ENCODE data around the gene RNF6. TPM values are rescaled to one million over a fixed set of nuclear protein-coding genes. Genes with fewer than 3 reads are reported as not detected.

RNF6 gene
- total RNA-seq, 1 donor from 2014 or later, result 33.5 TPM

DNA sequence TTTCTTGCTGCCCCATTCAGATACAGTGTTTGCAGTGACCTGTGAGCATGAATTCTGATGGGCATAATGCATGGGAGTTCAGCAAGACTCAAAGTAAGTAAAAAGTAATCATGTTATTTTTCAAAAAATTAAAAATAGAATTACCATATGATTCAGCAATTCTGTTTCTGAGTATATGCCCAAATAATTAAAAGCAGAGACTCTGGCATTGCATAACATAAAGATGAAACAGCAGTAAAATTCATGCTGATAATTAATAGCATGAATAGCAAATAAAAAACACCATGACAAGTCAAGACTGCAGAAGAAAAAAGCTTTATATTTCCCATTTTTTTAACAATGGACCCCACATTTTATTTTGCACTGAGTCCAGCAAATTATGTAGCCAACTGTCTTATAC lies 21.3 kb downstream of the RNF6 start:
- peaks cover 8% of the 10 kb centered on the region for H3K36me3 Mint-ChIP-seq (ENCODE audit: unreplicated experiment)
- H3K4me3 Mint-ChIP-seq (ENCODE audit: unreplicated experiment), result no peak overlapping the region
- H3K27ac Mint-ChIP-seq (ENCODE audit: unreplicated experiment), result no peak overlapping the region
- TF ChIP-seq, protein P1, sequence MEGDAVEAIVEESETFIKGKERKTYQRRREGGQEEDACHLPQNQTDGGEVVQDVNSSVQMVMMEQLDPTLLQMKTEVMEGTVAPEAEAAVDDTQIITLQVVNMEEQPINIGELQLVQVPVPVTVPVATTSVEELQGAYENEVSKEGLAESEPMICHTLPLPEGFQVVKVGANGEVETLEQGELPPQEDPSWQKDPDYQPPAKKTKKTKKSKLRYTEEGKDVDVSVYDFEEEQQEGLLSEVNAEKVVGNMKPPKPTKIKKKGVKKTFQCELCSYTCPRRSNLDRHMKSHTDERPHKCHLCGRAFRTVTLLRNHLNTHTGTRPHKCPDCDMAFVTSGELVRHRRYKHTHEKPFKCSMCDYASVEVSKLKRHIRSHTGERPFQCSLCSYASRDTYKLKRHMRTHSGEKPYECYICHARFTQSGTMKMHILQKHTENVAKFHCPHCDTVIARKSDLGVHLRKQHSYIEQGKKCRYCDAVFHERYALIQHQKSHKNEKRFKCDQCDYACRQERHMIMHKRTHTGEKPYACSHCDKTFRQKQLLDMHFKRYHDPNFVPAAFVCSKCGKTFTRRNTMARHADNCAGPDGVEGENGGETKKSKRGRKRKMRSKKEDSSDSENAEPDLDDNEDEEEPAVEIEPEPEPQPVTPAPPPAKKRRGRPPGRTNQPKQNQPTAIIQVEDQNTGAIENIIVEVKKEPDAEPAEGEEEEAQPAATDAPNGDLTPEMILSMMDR (IDR thresholded peaks at IDR 0.05), result no peak
- peaks cover 8% of the 10 kb centered on the region for H3K4me1 Mint-ChIP-seq (ENCODE audit: unreplicated experiment)
- H3K9me3 Mint-ChIP-seq (ENCODE audit: unreplicated experiment), result peaks cover 3% of the 10 kb centered on the region
- no peak for DNase-seq (ENCODE audit: extremely low spot score, unreplicated experiment)
- H3K27me3 Mint-ChIP-seq (ENCODE audit: unreplicated experiment), result no peaks in the 10 kb centered on the region

DNA sequence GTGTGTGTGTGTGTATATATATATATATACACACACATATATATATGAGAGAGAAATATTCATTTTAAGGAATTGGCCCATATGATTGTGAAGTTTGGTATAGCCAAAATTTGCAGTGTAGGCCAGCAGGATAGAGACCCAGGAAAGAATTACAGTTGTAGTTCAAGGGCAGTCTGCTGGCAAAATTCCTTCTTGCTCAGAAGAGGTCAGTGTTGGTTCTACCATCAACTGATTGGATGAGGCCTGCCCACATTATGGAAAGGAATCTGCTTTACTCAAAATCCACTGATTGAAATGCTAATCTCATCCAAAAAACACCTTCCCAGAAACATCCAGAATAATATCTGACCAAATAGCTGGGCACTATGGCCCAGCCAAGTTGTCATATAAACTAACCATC lies 24.0 kb downstream of the RNF6 start:
- DNase-seq (ENCODE audit: extremely low spot score, unreplicated experiment), result no peak
- Mint-ChIP-seq H3K4me1 (ENCODE audit: unreplicated experiment) (peaks cover 8% of the 10 kb centered on the region), H3K4me3 (ENCODE audit: unreplicated experiment) (no peak overlapping the region), H3K9me3 (ENCODE audit: unreplicated experiment) (peaks cover 17% of the 10 kb centered on the region), H3K27me3 (ENCODE audit: unreplicated experiment) (no peaks in the 10 kb centered on the region), H3K27ac (ENCODE audit: unreplicated experiment) (no peak overlapping the region), H3K36me3 (ENCODE audit: unreplicated experiment) (peaks cover 12% of the 10 kb centered on the region)
- TF ChIP-seq, protein P1 (IDR thresholded peaks at IDR 0.05), result no peak

DNA sequence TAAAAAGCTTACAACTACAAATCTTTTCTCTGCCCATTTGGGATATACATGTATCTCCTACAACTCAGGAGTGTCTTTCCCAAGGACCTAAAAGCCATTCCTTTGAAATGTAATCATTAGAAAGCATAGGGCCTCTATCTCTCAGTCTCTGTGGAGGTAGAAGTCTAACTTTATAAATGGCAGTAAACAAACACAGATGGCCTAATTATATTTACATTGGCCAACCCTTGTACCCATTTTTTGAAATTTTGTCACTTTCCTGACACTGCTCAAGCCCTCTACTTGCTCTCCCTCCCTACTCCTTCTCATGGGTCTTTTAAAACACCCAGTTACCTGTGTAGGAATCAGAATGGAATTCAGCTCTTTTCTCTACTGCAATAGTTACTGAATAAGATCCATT lies 24.8 kb downstream of the RNF6 start:
- TF ChIP-seq, protein P1 (IDR thresholded peaks at IDR 0.05), result no peak
- Mint-ChIP-seq H3K9me3 (ENCODE audit: unreplicated experiment) (peaks cover 17% of the 10 kb centered on the region), H3K27me3 (ENCODE audit: unreplicated experiment) (no peaks in the 10 kb centered on the region), H3K27ac (ENCODE audit: unreplicated experiment) (no peak overlapping the region), H3K4me1 (ENCODE audit: unreplicated experiment) (peaks cover 4% of the 10 kb centered on the region), H3K36me3 (ENCODE audit: unreplicated experiment) (peaks cover 11% of the 10 kb centered on the region), H3K4me3 (ENCODE audit: unreplicated experiment) (no peak overlapping the region)
- no peak for DNase-seq (ENCODE audit: extremely low spot score, unreplicated experiment)

DNA sequence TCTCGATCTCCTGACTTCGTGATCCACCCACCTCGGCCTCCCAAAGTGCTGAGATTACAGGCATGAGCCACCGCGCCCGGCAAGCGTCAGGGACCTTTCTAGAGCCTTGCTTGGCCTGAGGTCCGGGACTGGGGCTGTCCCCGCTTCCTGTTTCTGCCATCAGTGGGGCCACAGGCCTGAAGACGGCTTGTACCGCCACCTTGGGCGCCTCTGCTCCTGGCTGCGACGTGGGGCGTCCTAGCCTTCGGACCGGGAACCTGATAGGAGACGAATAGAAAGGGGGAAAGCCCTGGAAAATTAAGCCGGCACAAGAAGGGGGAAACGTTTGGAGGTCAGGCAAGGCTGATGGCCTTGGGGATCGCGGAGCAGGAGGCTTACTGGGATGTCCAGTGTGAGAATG lies 35.1 kb downstream of the RNF6 start:
- peak overlapping the region; percentile 82 for H3K4me3 Mint-ChIP-seq (ENCODE audit: unreplicated experiment)
- peak overlapping the region; percentile 90 for H3K27ac Mint-ChIP-seq (ENCODE audit: unreplicated experiment)
- peaks cover 12% of the 10 kb centered on the region for H3K4me1 Mint-ChIP-seq (ENCODE audit: unreplicated experiment)
- TF ChIP-seq, protein P1 (IDR thresholded peaks at IDR 0.05), result no peak
- no peaks in the 10 kb centered on the region for H3K27me3 Mint-ChIP-seq (ENCODE audit: unreplicated experiment)
- no peaks in the 10 kb centered on the region for H3K9me3 Mint-ChIP-seq (ENCODE audit: unreplicated experiment)
- no peak for DNase-seq (ENCODE audit: extremely low spot score, unreplicated experiment)
- H3K36me3 Mint-ChIP-seq (ENCODE audit: unreplicated experiment), result no peaks in the 10 kb centered on the region

DNA sequence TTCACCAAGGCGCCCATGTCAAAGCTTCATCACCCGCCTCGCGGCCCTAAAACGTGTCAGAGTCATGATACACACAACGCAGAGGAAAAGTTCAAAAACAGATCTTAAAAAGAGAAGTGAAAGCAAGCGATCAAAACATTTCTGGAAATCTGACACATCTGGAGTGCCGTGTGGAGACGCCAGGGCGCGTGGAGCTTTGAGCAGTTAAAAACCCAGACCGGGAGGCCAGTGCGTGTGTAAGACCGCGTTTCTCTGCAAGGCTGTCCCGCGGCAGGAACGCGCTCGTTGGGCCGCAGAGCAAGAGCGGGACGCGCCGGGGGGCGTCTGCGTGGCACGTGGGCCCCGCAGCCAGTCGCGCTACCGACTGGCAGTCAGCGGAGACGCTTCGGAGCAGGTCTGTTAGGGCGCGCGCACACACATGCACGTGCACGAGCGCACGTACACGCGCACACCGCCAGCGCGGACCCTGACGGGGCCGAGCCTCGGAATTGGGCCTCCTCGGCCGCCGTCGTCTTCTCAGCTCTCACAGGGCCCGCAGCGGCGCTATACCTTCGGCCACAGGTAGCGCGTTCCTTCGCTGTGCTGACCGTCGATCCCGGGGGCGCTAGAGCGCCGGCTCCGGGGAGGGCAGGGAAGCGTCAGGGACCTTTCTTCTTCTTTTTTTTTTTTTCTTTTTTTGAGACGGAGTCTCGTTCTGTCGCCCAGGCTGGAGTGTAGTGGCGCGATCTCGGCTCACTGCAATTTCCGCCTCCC lies 35.8 kb downstream of the RNF6 start:
- H3K27ac Mint-ChIP-seq (ENCODE audit: unreplicated experiment), result peak overlapping the region; percentile 90
- H3K9me3 Mint-ChIP-seq (ENCODE audit: unreplicated experiment), result no peaks in the 10 kb centered on the region
- peaks cover 12% of the 10 kb centered on the region for H3K4me1 Mint-ChIP-seq (ENCODE audit: unreplicated experiment)
- TF ChIP-seq, protein P1 (IDR thresholded peaks at IDR 0.05), result peak; percentile 57
- peak; percentile 93 for DNase-seq (ENCODE audit: extremely low spot score, unreplicated experiment)
- H3K27me3 Mint-ChIP-seq (ENCODE audit: unreplicated experiment), result no peaks in the 10 kb centered on the region
- H3K36me3 Mint-ChIP-seq (ENCODE audit: unreplicated experiment), result no peaks in the 10 kb centered on the region
- H3K4me3 Mint-ChIP-seq (ENCODE audit: unreplicated experiment), result peak overlapping the region; percentile 82
